HepG2 (cell line): ENCODE measurements around the gene MTRR. TPM values are rescaled to one million over a fixed set of nuclear protein-coding genes. Genes with fewer than 3 reads are reported as not detected.

Source experiments
- ATAC-seq: fragments of 200-7000 bp; cut with Tn5 transposase; 3 replicates; pipeline ENCODE4 v1.9.1; 2020; ENCODE audit warnings: mild to moderate bottlenecking, moderate library complexity
- BruUV-seq: library from RNA; stranded (reverse); fragments of 400-500 nt; replicated peaks from 2 replicates; lab custom pipeline; 2021; lab: Mats Ljungman, UMichigan
- CTCF ChIA-PET: fragments of 300-600 bp; formaldehyde crosslinking; extraction: SDS; loops from one replicate; lab custom pipeline; 2021; ENCODE audit warnings: low total read pairs, inconsistent platforms, low intra/inter-chr PET ratio; lab: Yijun Ruan, JAX
- POLR2A ChIA-PET: fragments of 350-600 bp; sonication (Branson Sonifier 250); formaldehyde crosslinking; loops from one replicate; lab custom pipeline; 2020; ENCODE audit warnings: antibody characterized with exemption, inconsistent platforms; lab: Yijun Ruan, JAX
- DNase-seq: peaks from one replicate; pipeline ENCODE4 v3.0.0-alpha.2; 2015; ENCODE audit warnings: low spot score
- FAIRE-seq: peaks from 3 replicates; lab custom pipeline; 2011; peaks lifted over from hg19 to GRCh38; lab: Jason Lieb, UNC
- H2AFZ ChIP-seq: one replicate; pipeline ENCODE4 v1.6.1; 2011; ENCODE audit warnings: low read length, inconsistent platforms
- H3K27ac ChIP-seq: fragments of 300-600 bp; 3 replicates; pipeline ENCODE4 v1.8.0; 2011; ENCODE audit warnings: mixed run types, mild to moderate bottlenecking, mixed read lengths, low read length, inconsistent platforms; ENCODE audit not compliant: insufficient read depth; ENCODE audit errors: extremely low read length
- H3K27me3 ChIP-seq, 2 experiments: fragments of 200-600 bp in 1 of 2; 2 replicates in 1 of 2; 3 replicates in 1 of 2; pipeline versions ENCODE4 v1.6.0 to v1.8.0; 2011; ENCODE audit warnings: low read length in 2 of 2, mild to moderate bottlenecking in 2 of 2, moderate library complexity in 2 of 2, inconsistent platforms in 1 of 2; ENCODE audit not compliant: insufficient read depth in 2 of 2, control insufficient read depth in 1 of 2
- H3K36me3 ChIP-seq, 2 experiments: fragments of 200-600 bp in 1 of 2; replicated peaks in 1 of 2; 2 replicates in 1 of 2; 3 replicates in 1 of 2; pipeline versions ENCODE4 v1.5.1 to v1.8.0; 2011; ENCODE audit warnings: low read length in 2 of 2, inconsistent platforms in 1 of 2; ENCODE audit not compliant: insufficient read depth in 2 of 2, control insufficient read depth in 1 of 2
- H3K4me1 ChIP-seq: 2 replicates; pipeline ENCODE4 v1.5.1; 2012; ENCODE audit warnings: low read length, inconsistent platforms; ENCODE audit not compliant: insufficient read depth
- H3K4me2 ChIP-seq: 2 replicates; pipeline ENCODE4 v1.6.0; 2011; ENCODE audit warnings: low read depth, low read length, inconsistent platforms
- H3K4me3 ChIP-seq, 3 experiments: fragments of 200-600 bp in 1 of 3; sonication (generic), shearing (Covaris generic) in 1 of 3; replicated peaks in 1 of 3; 2 replicates each; pipeline ENCODE4 v1.5.1; 2011 to 2016; ENCODE audit warnings: low read length in 3 of 3, inconsistent platforms in 2 of 3, low read depth in 2 of 3, mild to moderate bottlenecking in 2 of 3, control low read depth in 1 of 3, mixed read lengths in 1 of 3; ENCODE audit not compliant: insufficient read depth in 1 of 3
- H3K79me2 ChIP-seq: one replicate; pipeline ENCODE4 v1.6.1; 2011; ENCODE audit warnings: low read length, inconsistent platforms; ENCODE audit not compliant: insufficient read depth
- H3K9ac ChIP-seq: 2 replicates; pipeline ENCODE4 v1.6.0; 2011; ENCODE audit warnings: mild to moderate bottlenecking, low read depth, low read length, inconsistent platforms; ENCODE audit not compliant: insufficient read depth
- H3K9me3 ChIP-seq: 2 replicates; pipeline ENCODE4 v1.5.1; 2012; ENCODE audit warnings: mild to moderate bottlenecking, low read length
- H4K20me1 ChIP-seq: 2 replicates; pipeline ENCODE4 v1.6.0; 2011; ENCODE audit warnings: inconsistent platforms, mild to moderate bottlenecking, low read length, moderate library complexity; ENCODE audit not compliant: insufficient read depth
- HCFC1 ChIP-seq: fragments of 150-350 bp; IDR thresholded peaks from 2 replicates; pipeline ENCODE4 v1.6.1; 2014; ENCODE audit warnings: low read depth, low read length
- HNRNPLL ChIP-seq: fragments of 200-400 bp; formaldehyde crosslinking; IDR thresholded peaks from 2 replicates; pipeline ENCODE4 v1.6.1; 2017; ENCODE audit warnings: mild to moderate bottlenecking, low read depth, low read length; ENCODE audit not compliant: poor library complexity, severe bottlenecking
- NCOA1 ChIP-seq: sonication (generic); formaldehyde crosslinking; IDR thresholded peaks from 2 replicates; pipeline ENCODE4 v1.9.0; 2021; ENCODE audit warnings: missing genetic modification reagents
- TBX3 ChIP-seq: fragments of 450-650 bp; IDR thresholded peaks from 2 replicates; pipeline ENCODE4 v1.6.1; 2017; ENCODE audit warnings: antibody characterized with exemption, mild to moderate bottlenecking, inconsistent platforms, borderline replicate concordance
- ZNF205 ChIP-seq: IDR thresholded peaks from 2 replicates; pipeline ENCODE4 v1.6.1; 2018; ENCODE audit warnings: missing biosample characterization, missing genetic modification reagents
- ZNF550 ChIP-seq: sonication (generic); formaldehyde crosslinking; IDR thresholded peaks from 2 replicates; pipeline ENCODE4 v1.4.0; 2020; ENCODE audit warnings: mild to moderate bottlenecking, missing genetic modification reagents, borderline replicate concordance
- ZNF564 ChIP-seq: sonication (generic); formaldehyde crosslinking; IDR thresholded peaks from 2 replicates; pipeline ENCODE4 v1.8.1; 2023; ENCODE audit warnings: mild to moderate bottlenecking, missing genetic modification reagents
- ZNF850 ChIP-seq: sonication (generic); formaldehyde crosslinking; conservative IDR thresholded peaks from 2 replicates; pipeline ENCODE4 v1.9.0; 2021; ENCODE audit warnings: mild to moderate bottlenecking, missing genetic modification reagents
- WGBS: methylation state at CpG from one replicate; pipeline ENCODE4 v1.1.6; 2017; ENCODE audit warnings: low lambda C conversion rate; 5-methylcytosine and 5-hydroxymethylcytosine counted together
- in situ Hi-C: cut with HindIII; loops from 2 replicates; pipeline ENCODE4 v1.10.0; 2017; ENCODE audit warnings: low pct_unique_long_range_greater_than_20kb; ENCODE audit not compliant: extremely low pct_ligation_motif_present
- intact Hi-C: fragments of 100-400 bp; cut with micrococcal nuclease; formaldehyde crosslinking; loops from one replicate; pipeline ENCODE4 v1.10.0; 2022; ENCODE audit not compliant: unreplicated experiment
- polyA plus RNA-seq, 8 experiments: library from polyadenylated mRNA; depleted of rRNA in 3 of 8; stranded (reverse) in 7 of 8; unstranded in 1 of 8; fragments of >200 nt; fragmentation: Illumina TruSeq in 4 of 8; extraction: Trizol in 4 of 8; gene quantifications; 2 replicates each; pipeline versions ENCODE4 v1.2.1 to v1.2.3, GENCODE V29; 2011 to 2016; ENCODE audit warnings: low read depth in 4 of 8, missing spikeins in 1 of 8, mixed read lengths in 1 of 8; ENCODE audit not compliant: insufficient read depth in 1 of 8
- total RNA-seq, 5 experiments: library from RNA; depleted of rRNA; stranded (reverse); fragments of >200 nt; fragmentation: Illumina TruSeq; extraction: Trizol; gene quantifications; 2 replicates each; pipeline ENCODE4 v1.2.3, GENCODE V29; 2016; ENCODE audit warnings: low read depth in 1 of 5
- TF ChIP-seq, protein P1 (sequence below), 2 experiments: sonication (generic) in 1 of 2; formaldehyde crosslinking in 1 of 2; IDR thresholded peaks; 2 replicates each; pipeline versions ENCODE4 v1.6.1 to v1.9.0; 2014 to 2022; ENCODE audit warnings: antibody characterized with exemption in 1 of 2, borderline replicate concordance in 1 of 2, inconsistent platforms in 1 of 2, low read depth in 1 of 2, missing genetic modification reagents in 1 of 2
- TF ChIP-seq, protein P2 (sequence below): conservative IDR thresholded peaks from 2 replicates; pipeline ENCODE4 v1.6.1; 2018; ENCODE audit warnings: missing genetic modification reagents
- TF ChIP-seq, protein P3 (sequence below): sonication (generic); formaldehyde crosslinking; IDR thresholded peaks from 2 replicates; pipeline ENCODE4 v1.5.0; 2020; ENCODE audit warnings: missing genetic modification reagents
- TF ChIP-seq, protein P4 (sequence below): sonication (generic); formaldehyde crosslinking; IDR thresholded peaks from 2 replicates; pipeline ENCODE4 v1.5.1; 2020; ENCODE audit warnings: mild to moderate bottlenecking, missing genetic modification reagents, borderline replicate concordance

Gene MTRR
- total and polyA plus RNA-seq, 2 of the 13 experiments (the other 11 are each of a cell fraction or from before 2014, with no cell fraction given) = 39.2 to 59.2 TPM

DNA sequence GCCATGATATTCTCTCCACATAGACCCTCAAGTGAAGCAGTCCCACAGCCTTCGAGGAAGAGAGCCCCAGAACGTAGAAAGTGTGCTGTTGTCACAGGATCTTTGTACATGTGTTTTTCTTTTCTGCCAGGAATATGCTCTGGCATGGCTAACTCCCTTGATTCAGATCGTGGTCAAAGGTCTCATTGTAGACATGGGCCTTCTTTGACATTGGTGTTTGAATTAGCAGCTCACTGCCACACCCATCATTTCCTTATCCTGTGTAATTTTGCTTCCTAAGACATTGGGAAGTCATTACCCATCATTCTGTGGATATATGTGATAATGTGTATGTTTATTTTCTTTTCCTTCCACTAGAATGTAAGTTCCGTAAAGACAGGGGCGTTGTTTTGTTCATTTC is 25.5 kb downstream of the MTRR start (continued):
- TF ChIP-seq, protein P1, sequence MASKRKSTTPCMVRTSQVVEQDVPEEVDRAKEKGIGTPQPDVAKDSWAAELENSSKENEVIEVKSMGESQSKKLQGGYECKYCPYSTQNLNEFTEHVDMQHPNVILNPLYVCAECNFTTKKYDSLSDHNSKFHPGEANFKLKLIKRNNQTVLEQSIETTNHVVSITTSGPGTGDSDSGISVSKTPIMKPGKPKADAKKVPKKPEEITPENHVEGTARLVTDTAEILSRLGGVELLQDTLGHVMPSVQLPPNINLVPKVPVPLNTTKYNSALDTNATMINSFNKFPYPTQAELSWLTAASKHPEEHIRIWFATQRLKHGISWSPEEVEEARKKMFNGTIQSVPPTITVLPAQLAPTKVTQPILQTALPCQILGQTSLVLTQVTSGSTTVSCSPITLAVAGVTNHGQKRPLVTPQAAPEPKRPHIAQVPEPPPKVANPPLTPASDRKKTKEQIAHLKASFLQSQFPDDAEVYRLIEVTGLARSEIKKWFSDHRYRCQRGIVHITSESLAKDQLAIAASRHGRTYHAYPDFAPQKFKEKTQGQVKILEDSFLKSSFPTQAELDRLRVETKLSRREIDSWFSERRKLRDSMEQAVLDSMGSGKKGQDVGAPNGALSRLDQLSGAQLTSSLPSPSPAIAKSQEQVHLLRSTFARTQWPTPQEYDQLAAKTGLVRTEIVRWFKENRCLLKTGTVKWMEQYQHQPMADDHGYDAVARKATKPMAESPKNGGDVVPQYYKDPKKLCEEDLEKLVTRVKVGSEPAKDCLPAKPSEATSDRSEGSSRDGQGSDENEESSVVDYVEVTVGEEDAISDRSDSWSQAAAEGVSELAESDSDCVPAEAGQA (IDR thresholded peaks at IDR 0.05; ENCODE audit: low read depth) = no peak
- TF ChIP-seq, protein P1 (CRISPR knock-in tag; IDR thresholded peaks at IDR 0.05; ENCODE audit: borderline replicate concordance) = no peak
- TF ChIP-seq ZNF550 (CRISPR knock-in tag) (no peak), ZNF205 (CRISPR knock-in tag) (no peak)

DNA sequence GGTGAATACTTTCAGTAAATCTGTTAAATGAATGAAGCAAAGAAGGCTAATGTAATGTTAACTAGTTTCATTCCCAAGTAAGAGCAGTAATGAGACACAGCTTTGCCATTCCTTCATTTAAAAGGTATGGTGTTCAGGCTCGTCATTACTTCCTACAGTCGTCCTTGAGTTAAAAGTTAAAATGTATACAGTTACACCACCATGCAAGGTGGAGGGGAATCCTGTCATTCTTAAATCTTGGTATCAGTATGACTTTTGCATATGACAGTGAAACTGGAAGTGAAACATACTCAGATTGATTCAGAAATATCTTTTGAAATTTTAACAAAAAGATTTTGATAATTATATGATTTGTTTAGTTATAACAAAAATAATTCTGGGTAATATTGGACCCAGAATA is 25.9 kb downstream of the MTRR start:
- WGBS = 100% methylated on average over 2 of the region's 2 CpGs
- no peak overlapping the region for H3K27ac ChIP-seq
- peaks cover 9 to 84% of the 10 kb centered on the region in 2 experiments for H3K36me3 ChIP-seq
- no peak for DNase-seq
- H3K4me1 ChIP-seq = no peaks in the 10 kb centered on the region
- no peaks in the 10 kb centered on the region for H3K9me3 ChIP-seq
- ATAC-seq = no peak
- H3K9ac ChIP-seq = no peak overlapping the region
- H3K4me3 ChIP-seq = no peak overlapping the region
- intact Hi-C loops (no loop called here), in situ Hi-C loops (no loop called here)
- H3K27me3 ChIP-seq = no peaks in the 10 kb centered on the region
- H3K79me2 ChIP-seq = no peaks in the 10 kb centered on the region
- no TSS peak for BruUV-seq
- POLR2A ChIA-PET = no interaction called here
- H4K20me1 ChIP-seq = no peaks in the 10 kb centered on the region
- H3K4me2 ChIP-seq = no peak overlapping the region
- H2AFZ ChIP-seq = no peak overlapping the region
- CTCF ChIA-PET = no interaction called here
- FAIRE-seq = no peak
- TF ChIP-seq, protein P2, sequence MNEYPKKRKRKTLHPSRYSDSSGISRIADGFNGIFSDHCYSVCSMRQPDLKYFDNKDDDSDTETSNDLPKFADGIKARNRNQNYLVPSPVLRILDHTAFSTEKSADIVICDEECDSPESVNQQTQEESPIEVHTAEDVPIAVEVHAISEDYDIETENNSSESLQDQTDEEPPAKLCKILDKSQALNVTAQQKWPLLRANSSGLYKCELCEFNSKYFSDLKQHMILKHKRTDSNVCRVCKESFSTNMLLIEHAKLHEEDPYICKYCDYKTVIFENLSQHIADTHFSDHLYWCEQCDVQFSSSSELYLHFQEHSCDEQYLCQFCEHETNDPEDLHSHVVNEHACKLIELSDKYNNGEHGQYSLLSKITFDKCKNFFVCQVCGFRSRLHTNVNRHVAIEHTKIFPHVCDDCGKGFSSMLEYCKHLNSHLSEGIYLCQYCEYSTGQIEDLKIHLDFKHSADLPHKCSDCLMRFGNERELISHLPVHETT (CRISPR knock-in tag) = no peak
- TF ChIP-seq ZNF564 (no peak), ZNF850 (CRISPR knock-in tag) (no peak), TBX3 (no peak), NCOA1 (CRISPR knock-in tag) (no peak), HCFC1 (no peak), HNRNPLL (no peak)
- TF ChIP-seq, protein P3, sequence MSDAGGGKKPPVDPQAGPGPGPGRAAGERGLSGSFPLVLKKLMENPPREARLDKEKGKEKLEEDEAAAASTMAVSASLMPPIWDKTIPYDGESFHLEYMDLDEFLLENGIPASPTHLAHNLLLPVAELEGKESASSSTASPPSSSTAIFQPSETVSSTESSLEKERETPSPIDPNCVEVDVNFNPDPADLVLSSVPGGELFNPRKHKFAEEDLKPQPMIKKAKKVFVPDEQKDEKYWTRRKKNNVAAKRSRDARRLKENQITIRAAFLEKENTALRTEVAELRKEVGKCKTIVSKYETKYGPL (CRISPR knock-in tag) = no peak
- TF ChIP-seq, protein P4, sequence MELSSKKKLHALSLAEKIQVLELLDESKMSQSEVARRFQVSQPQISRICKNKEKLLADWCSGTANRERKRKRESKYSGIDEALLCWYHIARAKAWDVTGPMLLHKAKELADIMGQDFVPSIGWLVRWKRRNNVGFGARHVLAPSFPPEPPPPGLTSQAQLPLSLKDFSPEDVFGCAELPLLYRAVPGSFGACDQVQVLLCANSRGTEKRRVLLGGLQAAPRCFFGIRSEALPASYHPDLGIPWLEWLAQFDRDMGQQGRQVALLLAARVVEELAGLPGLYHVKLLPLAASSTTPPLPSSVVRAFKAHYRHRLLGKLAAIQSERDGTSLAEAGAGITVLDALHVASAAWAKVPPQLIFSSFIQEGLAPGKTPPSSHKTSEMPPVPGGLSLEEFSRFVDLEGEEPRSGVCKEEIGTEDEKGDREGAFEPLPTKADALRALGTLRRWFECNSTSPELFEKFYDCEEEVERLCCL (CRISPR knock-in tag) = no peak
